ENCODE results near the gene RNF217.
"Not testable (repeated sequence)": the region's sequence is repeated elsewhere in the genome, so short reads cannot be mapped to it uniquely, and the experiment has no call there.

The RNF217 gene

GRCh38 chr6:125034929-125035328, 72.7 kb downstream of the RNF217 start:
- not testable (repeated sequence) for H3K4me3 ChIP-seq (ENCODE audit: low read depth, low read length); H3K79me2 ChIP-seq (ENCODE audit: control insufficient read depth, insufficient read depth, low read length, unreplicated experiment)

GRCh38 chr6:125036486-125036885, 74.2 kb downstream of the RNF217 start:
- H3K79me2 ChIP-seq (ENCODE audit: control insufficient read depth, insufficient read depth, low read length, unreplicated experiment): peaks cover 11% of the 10 kb centered on the region
- not testable (repeated sequence) for H3K27me3 ChIP-seq (ENCODE audit: insufficient read depth, low read length); H3K27ac ChIP-seq (ENCODE audit: low read depth, low read length); H3K4me1 ChIP-seq (ENCODE audit: control insufficient read depth, insufficient read depth, low read length, unreplicated experiment); H3K4me3 ChIP-seq (ENCODE audit: low read depth, low read length); H2AFZ ChIP-seq (ENCODE audit: low read length, unreplicated experiment); H3K36me3 ChIP-seq (ENCODE audit: insufficient read depth, low read length)

More at GRCh38 chr6:125034929-125035328, 72.7 kb downstream of the RNF217 start:
- not testable (repeated sequence) for H3K36me3 ChIP-seq (ENCODE audit: insufficient read depth, low read length); H3K27ac ChIP-seq (ENCODE audit: low read depth, low read length); H3K4me1 ChIP-seq (ENCODE audit: control insufficient read depth, insufficient read depth, low read length, unreplicated experiment); H2AFZ ChIP-seq (ENCODE audit: low read length, unreplicated experiment); H3K27me3 ChIP-seq (ENCODE audit: insufficient read depth, low read length)

GRCh38 chr6:125037827-125038226, 75.6 kb downstream of the RNF217 start:
- H3K79me2 ChIP-seq (ENCODE audit: control insufficient read depth, insufficient read depth, low read length, unreplicated experiment): peaks cover 17% of the 10 kb centered on the region
- H3K27ac ChIP-seq (ENCODE audit: low read depth, low read length): no peak overlapping the region
- H3K4me3 ChIP-seq (ENCODE audit: low read depth, low read length): no peak overlapping the region
- H2AFZ ChIP-seq (ENCODE audit: low read length, unreplicated experiment): no peak overlapping the region
- H3K36me3 ChIP-seq (ENCODE audit: insufficient read depth, low read length): no peaks in the 10 kb centered on the region
- H3K27me3 ChIP-seq (ENCODE audit: insufficient read depth, low read length): no peaks in the 10 kb centered on the region
- H3K4me1 ChIP-seq (ENCODE audit: control insufficient read depth, insufficient read depth, low read length, unreplicated experiment): peaks cover 15% of the 10 kb centered on the region

GRCh38 chr6:125038925-125039324, 76.7 kb downstream of the RNF217 start:
- no peaks in the 10 kb centered on the region for H3K36me3 ChIP-seq (ENCODE audit: insufficient read depth, low read length)
- H3K4me3 ChIP-seq (ENCODE audit: low read depth, low read length): no peak overlapping the region
- no peak overlapping the region for H2AFZ ChIP-seq (ENCODE audit: low read length, unreplicated experiment)
- H3K27me3 ChIP-seq (ENCODE audit: insufficient read depth, low read length): no peaks in the 10 kb centered on the region
- no peak overlapping the region for H3K27ac ChIP-seq (ENCODE audit: low read depth, low read length)
- H3K4me1 ChIP-seq (ENCODE audit: control insufficient read depth, insufficient read depth, low read length, unreplicated experiment): peaks cover 15% of the 10 kb centered on the region
- peaks cover 28% of the 10 kb centered on the region for H3K79me2 ChIP-seq (ENCODE audit: control insufficient read depth, insufficient read depth, low read length, unreplicated experiment)

- Histone ChIP-seq H3K79me2 (ENCODE audit: control insufficient read depth, insufficient read depth, low read length, unreplicated experiment) (peaks cover 35% of the 10 kb centered on the region), H3K27ac (ENCODE audit: low read depth, low read length) (peak overlapping the region; percentile 25; the same call in 1 of the 2 replicates), H3K36me3 (ENCODE audit: insufficient read depth, low read length) (peaks cover 11% of the 10 kb centered on the region)
Measured at GRCh38 chr6:125041740-125042459, 79.7 kb downstream of the RNF217 start.

GRCh38 chr6:125044066-125044465, 81.8 kb downstream of the RNF217 start:
- Histone ChIP-seq H3K27ac (ENCODE audit: low read depth, low read length) (no peak overlapping the region), H3K79me2 (ENCODE audit: control insufficient read depth, insufficient read depth, low read length, unreplicated experiment) (peaks cover 32% of the 10 kb centered on the region), H2AFZ (ENCODE audit: low read length, unreplicated experiment) (no peak overlapping the region), H3K4me1 (ENCODE audit: control insufficient read depth, insufficient read depth, low read length, unreplicated experiment) (peaks cover 15% of the 10 kb centered on the region), H3K4me3 (ENCODE audit: low read depth, low read length) (no peak overlapping the region), H3K36me3 (ENCODE audit: insufficient read depth, low read length) (peaks cover 21% of the 10 kb centered on the region), H3K27me3 (ENCODE audit: insufficient read depth, low read length) (no peaks in the 10 kb centered on the region)

More at GRCh38 chr6:125041740-125042459, 79.7 kb downstream of the RNF217 start:
- Histone ChIP-seq H2AFZ (ENCODE audit: low read length, unreplicated experiment) (no peak overlapping the region), H3K4me3 (ENCODE audit: low read depth, low read length) (no peak overlapping the region), H3K4me1 (ENCODE audit: control insufficient read depth, insufficient read depth, low read length, unreplicated experiment) (peaks cover 15% of the 10 kb centered on the region), H3K27me3 (ENCODE audit: insufficient read depth, low read length) (no peaks in the 10 kb centered on the region)

- Histone ChIP-seq H3K27ac (ENCODE audit: low read depth, low read length) (no peak overlapping the region), H3K36me3 (ENCODE audit: insufficient read depth, low read length) (peaks cover 21% of the 10 kb centered on the region), H3K4me1 (ENCODE audit: control insufficient read depth, insufficient read depth, low read length, unreplicated experiment) (peaks cover 15% of the 10 kb centered on the region), H3K4me3 (ENCODE audit: low read depth, low read length) (no peak overlapping the region), H3K79me2 (ENCODE audit: control insufficient read depth, insufficient read depth, low read length, unreplicated experiment) (peaks cover 32% of the 10 kb centered on the region), H3K27me3 (ENCODE audit: insufficient read depth, low read length) (no peaks in the 10 kb centered on the region), H2AFZ (ENCODE audit: low read length, unreplicated experiment) (no peak overlapping the region)
Measured at GRCh38 chr6:125044667-125045066, 82.4 kb downstream of the RNF217 start.

- Histone ChIP-seq H2AFZ (ENCODE audit: low read length, unreplicated experiment) (no peak overlapping the region), H3K4me1 (ENCODE audit: control insufficient read depth, insufficient read depth, low read length, unreplicated experiment) (peaks cover 18% of the 10 kb centered on the region), H3K79me2 (ENCODE audit: control insufficient read depth, insufficient read depth, low read length, unreplicated experiment) (peaks cover 30% of the 10 kb centered on the region), H3K27ac (ENCODE audit: low read depth, low read length) (no peak overlapping the region), H3K36me3 (ENCODE audit: insufficient read depth, low read length) (peaks cover 21% of the 10 kb centered on the region), H3K4me3 (ENCODE audit: low read depth, low read length) (no peak overlapping the region), H3K27me3 (ENCODE audit: insufficient read depth, low read length) (no peaks in the 10 kb centered on the region)
Measured at GRCh38 chr6:125046107-125046925, 84.1 kb downstream of the RNF217 start.

GRCh38 chr6:125048274-125048673, 86.0 kb downstream of the RNF217 start:
- Histone ChIP-seq H3K4me3 (ENCODE audit: low read depth, low read length) (no peak overlapping the region), H3K36me3 (ENCODE audit: insufficient read depth, low read length) (peaks cover 21% of the 10 kb centered on the region), H3K79me2 (ENCODE audit: control insufficient read depth, insufficient read depth, low read length, unreplicated experiment) (peaks cover 20% of the 10 kb centered on the region), H3K4me1 (ENCODE audit: control insufficient read depth, insufficient read depth, low read length, unreplicated experiment) (peaks cover 15% of the 10 kb centered on the region), H2AFZ (ENCODE audit: low read length, unreplicated experiment) (no peak overlapping the region), H3K27ac (ENCODE audit: low read depth, low read length) (no peak overlapping the region), H3K27me3 (ENCODE audit: insufficient read depth, low read length) (no peaks in the 10 kb centered on the region)

- Histone ChIP-seq H3K4me1 (ENCODE audit: control insufficient read depth, insufficient read depth, low read length, unreplicated experiment) (peaks cover 15% of the 10 kb centered on the region), H3K4me3 (ENCODE audit: low read depth, low read length) (no peak overlapping the region), H3K36me3 (ENCODE audit: insufficient read depth, low read length) (peaks cover 19% of the 10 kb centered on the region), H3K27ac (ENCODE audit: low read depth, low read length) (no peak overlapping the region), H3K79me2 (ENCODE audit: control insufficient read depth, insufficient read depth, low read length, unreplicated experiment) (peaks cover 12% of the 10 kb centered on the region), H2AFZ (ENCODE audit: low read length, unreplicated experiment) (no peak overlapping the region), H3K27me3 (ENCODE audit: insufficient read depth, low read length) (no peaks in the 10 kb centered on the region)
Measured at GRCh38 chr6:125050663-125051318, 88.6 kb downstream of the RNF217 start.
